Liver (tissue), 9 donors: Measurements from ENCODE around the gene CCDC60. TPM values are rescaled to one million over a fixed set of nuclear protein-coding genes. Genes with fewer than 3 reads are reported as not detected.

Experiments used
- DNase-seq: peaks from one replicate; pipeline ENCODE4 v3.0.0-alpha.2; 2017; ENCODE audit warnings: low spot score
- H3K27ac ChIP-seq, 2 donors: one replicate each; pipeline ENCODE4 v1.7.0; 2013; ENCODE audit warnings: inconsistent platforms in 2 of 2, low read length in 2 of 2, control low read depth in 1 of 2, low read depth in 1 of 2, mild to moderate bottlenecking in 1 of 2
- H3K27me3 ChIP-seq, 4 donors: one replicate each; pipeline versions ENCODE4 v1.6.1 to v1.7.0; 2013; ENCODE audit warnings: low read length in 3 of 4, inconsistent platforms in 1 of 4, mild to moderate bottlenecking in 1 of 4, moderate library complexity in 1 of 4; ENCODE audit not compliant: control insufficient read depth in 4 of 4, insufficient read depth in 4 of 4
- H3K36me3 ChIP-seq, 4 donors: one replicate each; pipeline versions ENCODE4 v1.6.1 to v1.7.0; 2013; ENCODE audit warnings: low read length in 3 of 4, mild to moderate bottlenecking in 3 of 4, low read depth in 1 of 4, moderate library complexity in 1 of 4; ENCODE audit not compliant: control insufficient read depth in 4 of 4, insufficient read depth in 3 of 4
- H3K4me1 ChIP-seq, 4 donors: one replicate each; pipeline versions ENCODE4 v1.6.1 to v1.7.0; 2013; ENCODE audit warnings: low read length in 3 of 4, mild to moderate bottlenecking in 3 of 4, moderate library complexity in 1 of 4; ENCODE audit not compliant: control insufficient read depth in 4 of 4, insufficient read depth in 4 of 4
- H3K4me3 ChIP-seq, 3 donors: one replicate each; pipeline versions ENCODE4 v1.6.1 to v1.7.0; 2013; ENCODE audit warnings: low read length in 3 of 3, control low read depth in 1 of 3, low read depth in 1 of 3, mild to moderate bottlenecking in 1 of 3
- H3K9ac ChIP-seq, 2 donors: one replicate each; pipeline ENCODE4 v1.7.0; 2013; ENCODE audit warnings: low read length in 2 of 2, mild to moderate bottlenecking in 2 of 2, moderate library complexity in 2 of 2, control low read depth in 1 of 2, low read depth in 1 of 2
- H3K9me3 ChIP-seq, 4 donors: one replicate each; pipeline versions ENCODE4 v1.6.1 to v1.7.0; 2013; ENCODE audit warnings: low read length in 3 of 4; ENCODE audit not compliant: control insufficient read depth in 4 of 4
- ATF3 ChIP-seq: IDR thresholded peaks from 2 replicates; pipeline ENCODE4 v1.6.1; 2016; ENCODE audit warnings: antibody characterized with exemption
- EGR1 ChIP-seq, 2 donors: IDR thresholded peaks; 2 replicates each; pipeline ENCODE4 v1.6.1; 2016 to 2018; ENCODE audit warnings: antibody characterized with exemption in 2 of 2, low read depth in 2 of 2
- FOXA1 ChIP-seq: IDR thresholded peaks from 2 replicates; pipeline ENCODE4 v1.6.1; 2016; ENCODE audit warnings: antibody characterized with exemption
- HNF4A ChIP-seq, 2 donors: conservative IDR thresholded peaks; 2 replicates each; pipeline ENCODE4 v1.6.1; 2016; ENCODE audit warnings: antibody characterized with exemption in 2 of 2, mild to moderate bottlenecking in 2 of 2
- HNF4G ChIP-seq: IDR thresholded peaks from 2 replicates; pipeline ENCODE4 v1.6.1; 2016; ENCODE audit warnings: antibody characterized with exemption
- NR2F2 ChIP-seq: IDR thresholded peaks from 2 replicates; pipeline ENCODE4 v1.6.1; 2016; ENCODE audit warnings: antibody characterized with exemption
- RAD21 ChIP-seq, 2 donors: IDR thresholded peaks; 2 replicates each; pipeline ENCODE4 v1.6.1; 2016; ENCODE audit warnings: antibody characterized with exemption in 2 of 2, mild to moderate bottlenecking in 2 of 2
- REST ChIP-seq: IDR thresholded peaks from 2 replicates; pipeline ENCODE4 v1.6.1; 2016; ENCODE audit warnings: antibody characterized with exemption, mild to moderate bottlenecking
- SP1 ChIP-seq: IDR thresholded peaks from 2 replicates; pipeline ENCODE4 v1.6.1; 2018; ENCODE audit warnings: antibody characterized with exemption, mild to moderate bottlenecking
- YY1 ChIP-seq: IDR thresholded peaks from 2 replicates; pipeline ENCODE4 v1.6.1; 2016; ENCODE audit warnings: antibody characterized with exemption, mild to moderate bottlenecking
- WGBS: extraction: QIAGEN DNeasy Blood & Tissue Kit; methylation state at CpG from one replicate; pipeline ENCODE4 v1.1.7; 2013; 5-methylcytosine and 5-hydroxymethylcytosine counted together
- polyA plus RNA-seq, 2 donors: library from polyadenylated mRNA; stranded (reverse) in 1 of 2; unstranded in 1 of 2; fragments of 200-250 nt in 1 of 2; fragments of >200 nt in 1 of 2; fragmentation: Nextera tagmentation in 1 of 2; extraction: Ambion mirVana in 1 of 2; gene quantifications; one replicate each; pipeline versions ENCODE4 v1.2.1 to v1.2.3, GENCODE V29; 2013 to 2015
- total RNA-seq, 2 donors: library from RNA; depleted of rRNA; stranded (reverse); fragments of >200 nt; gene quantifications; one replicate each; pipeline ENCODE4 v1.2.3, GENCODE V29; 2014
- TF ChIP-seq, protein P1 (sequence below): fragments of 150-350 bp; IDR thresholded peaks from 2 replicates; pipeline ENCODE4 v1.5.1; 2017; ENCODE audit warnings: improper control_type of control experiment, low read depth, low read length; ENCODE audit not compliant: missing input control
- TF ChIP-seq, protein P2 (sequence below): IDR thresholded peaks from 2 replicates; pipeline ENCODE4 v1.6.1; 2016; ENCODE audit warnings: antibody characterized with exemption
- donor health status: healthy.
- donor health status: healthy.
- donor health status: healthy.
- donor health status: healthy.
- donor health status: healthy.

Gene CCDC60
- total and polyA plus RNA-seq, 4 donors, result not detected

DNA sequence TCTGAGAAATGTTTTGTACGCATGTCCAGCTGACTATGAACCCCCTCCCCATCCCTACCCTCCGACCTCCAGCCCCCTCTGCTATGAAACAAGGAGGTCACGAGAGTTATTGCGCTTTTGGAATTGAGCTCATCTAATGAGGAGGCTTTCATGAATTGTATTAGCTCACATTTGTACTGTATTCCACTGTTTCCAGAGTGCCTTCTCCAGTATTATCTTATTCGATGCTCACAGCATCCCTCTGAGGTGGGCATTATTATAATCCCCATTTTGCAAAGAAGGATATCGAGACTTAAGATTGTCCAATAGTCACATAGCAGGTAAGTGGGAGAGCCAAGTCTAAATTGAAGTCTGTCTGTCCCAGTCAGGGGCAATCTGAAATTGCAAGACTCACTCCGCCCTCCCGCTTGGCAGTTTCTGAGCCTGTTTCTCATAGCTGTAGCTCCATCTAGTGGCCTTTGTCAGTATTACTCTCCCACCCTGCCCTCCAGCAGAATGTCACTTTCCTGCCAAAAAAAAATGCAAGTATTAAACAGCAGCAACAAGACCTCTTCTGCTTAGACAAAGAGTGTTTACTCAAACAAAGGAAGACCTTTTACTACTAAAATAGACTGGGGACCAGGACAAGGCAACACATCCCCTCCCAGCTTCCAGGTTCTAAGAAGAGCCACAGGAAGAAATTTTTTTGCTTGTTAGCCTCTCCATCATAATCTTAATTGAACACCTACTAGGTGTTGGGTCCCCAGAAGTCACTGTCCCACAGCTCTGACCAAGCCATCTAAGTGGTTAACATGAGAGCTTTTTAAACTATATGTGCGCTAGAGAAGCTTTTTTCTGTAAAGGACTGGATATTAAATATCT is 210.5 kb downstream of the CCDC60 start:
- Histone ChIP-seq H3K9me3 (no peaks in the 10 kb centered on the region), H3K4me3 (no peak overlapping the region), H3K4me1 (no peaks in the 10 kb centered on the region), H3K27me3 (no peaks in the 10 kb centered on the region), H3K27ac (no peak overlapping the region), H3K36me3 (no peaks in the 10 kb centered on the region), H3K9ac (no peak overlapping the region)
- 38% methylated on average over 9 of the region's 9 CpGs for WGBS
- TF ChIP-seq FOXA1, result no peak
- TF ChIP-seq, protein P1, sequence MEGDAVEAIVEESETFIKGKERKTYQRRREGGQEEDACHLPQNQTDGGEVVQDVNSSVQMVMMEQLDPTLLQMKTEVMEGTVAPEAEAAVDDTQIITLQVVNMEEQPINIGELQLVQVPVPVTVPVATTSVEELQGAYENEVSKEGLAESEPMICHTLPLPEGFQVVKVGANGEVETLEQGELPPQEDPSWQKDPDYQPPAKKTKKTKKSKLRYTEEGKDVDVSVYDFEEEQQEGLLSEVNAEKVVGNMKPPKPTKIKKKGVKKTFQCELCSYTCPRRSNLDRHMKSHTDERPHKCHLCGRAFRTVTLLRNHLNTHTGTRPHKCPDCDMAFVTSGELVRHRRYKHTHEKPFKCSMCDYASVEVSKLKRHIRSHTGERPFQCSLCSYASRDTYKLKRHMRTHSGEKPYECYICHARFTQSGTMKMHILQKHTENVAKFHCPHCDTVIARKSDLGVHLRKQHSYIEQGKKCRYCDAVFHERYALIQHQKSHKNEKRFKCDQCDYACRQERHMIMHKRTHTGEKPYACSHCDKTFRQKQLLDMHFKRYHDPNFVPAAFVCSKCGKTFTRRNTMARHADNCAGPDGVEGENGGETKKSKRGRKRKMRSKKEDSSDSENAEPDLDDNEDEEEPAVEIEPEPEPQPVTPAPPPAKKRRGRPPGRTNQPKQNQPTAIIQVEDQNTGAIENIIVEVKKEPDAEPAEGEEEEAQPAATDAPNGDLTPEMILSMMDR, result peak; percentile 96
- TF ChIP-seq RAD21 (IDR thresholded peaks at IDR 0.05), result peak; percentile 87 to 93
- peak; percentile 65 for DNase-seq

GRCh38 chr12:119546340-119546739 is 211.8 kb downstream of the CCDC60 start:
- Histone ChIP-seq H3K4me3 (no peak overlapping the region), H3K27ac (no peak overlapping the region), H3K9me3 (no peaks in the 10 kb centered on the region), H3K27me3 (peaks cover 0 to 5% (median 0%) of the 10 kb centered on the region in 4 donors), H3K36me3 (no peaks in the 10 kb centered on the region), H3K9ac (no peak overlapping the region), H3K4me1 (no peaks in the 10 kb centered on the region)
- DNase-seq, result no peak
- TF ChIP-seq RAD21 (IDR thresholded peaks at IDR 0.05) (no peak), REST (no peak), EGR1 (IDR thresholded peaks at IDR 0.05; ENCODE audit: low read depth in 2 of 2) (no peak), YY1 (no peak), SP1 (no peak), HNF4G (no peak), HNF4A (conservative IDR thresholded peaks at IDR 0.05) (no peak), NR2F2 (no peak), ATF3 (no peak)
- TF ChIP-seq, protein P2, sequence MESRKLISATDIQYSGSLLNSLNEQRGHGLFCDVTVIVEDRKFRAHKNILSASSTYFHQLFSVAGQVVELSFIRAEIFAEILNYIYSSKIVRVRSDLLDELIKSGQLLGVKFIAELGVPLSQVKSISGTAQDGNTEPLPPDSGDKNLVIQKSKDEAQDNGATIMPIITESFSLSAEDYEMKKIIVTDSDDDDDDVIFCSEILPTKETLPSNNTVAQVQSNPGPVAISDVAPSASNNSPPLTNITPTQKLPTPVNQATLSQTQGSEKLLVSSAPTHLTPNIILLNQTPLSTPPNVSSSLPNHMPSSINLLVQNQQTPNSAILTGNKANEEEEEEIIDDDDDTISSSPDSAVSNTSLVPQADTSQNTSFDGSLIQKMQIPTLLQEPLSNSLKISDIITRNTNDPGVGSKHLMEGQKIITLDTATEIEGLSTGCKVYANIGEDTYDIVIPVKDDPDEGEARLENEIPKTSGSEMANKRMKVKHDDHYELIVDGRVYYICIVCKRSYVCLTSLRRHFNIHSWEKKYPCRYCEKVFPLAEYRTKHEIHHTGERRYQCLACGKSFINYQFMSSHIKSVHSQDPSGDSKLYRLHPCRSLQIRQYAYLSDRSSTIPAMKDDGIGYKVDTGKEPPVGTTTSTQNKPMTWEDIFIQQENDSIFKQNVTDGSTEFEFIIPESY, result no peak
- TF ChIP-seq, protein P1, result no peak
